SK-N-MC (cell line): ENCODE data around the gene ARFRP1.

Experiments used
- DNase-seq: peaks from one replicate; pipeline ENCODE4 v3.0.0-alpha.2; 2011; ENCODE audit warnings: low read depth, low spot score
- H3K27ac ChIP-seq: fragments of 200-600 bp; sonication (generic); 2 replicates; pipeline ENCODE4 v1.5.1; 2016; ENCODE audit warnings: mixed run types
- H3K36me3 ChIP-seq: fragments of 200-600 bp; sonication (generic); 2 replicates; pipeline ENCODE4 v1.6.1; 2017; ENCODE audit warnings: antibody characterized with exemption, low read length, mixed read lengths; ENCODE audit not compliant: insufficient read depth
- H3K4me3 ChIP-seq: fragments of 200-600 bp; sonication (generic); 2 replicates; pipeline ENCODE4 v1.5.1; 2016
- H3K9ac ChIP-seq: fragments of 200-600 bp; sonication (generic); 2 replicates; pipeline ENCODE4 v1.8.0; 2017; ENCODE audit warnings: mixed run types, mixed read lengths; ENCODE audit not compliant: insufficient read length
- H3K9me3 ChIP-seq: fragments of 200-600 bp; sonication (generic); 2 replicates; pipeline ENCODE4 v1.6.1; 2017; ENCODE audit warnings: low read depth, mild to moderate bottlenecking, antibody characterized with exemption, low read length, moderate library complexity, mixed read lengths
- EZH2 ChIP-seq: fragments of 200-600 bp; sonication (generic); IDR thresholded peaks from one replicate; pipeline ENCODE4 v1.6.1; 2017; ENCODE audit warnings: antibody characterized with exemption
- FOXP2 ChIP-seq: optimal IDR thresholded peaks from 2 replicates; pipeline ENCODE3; 2011; ENCODE audit warnings: mild to moderate bottlenecking, moderate library complexity; ENCODE audit not compliant: insufficient read depth; ENCODE audit errors: extremely low read length, control extremely low read depth
- POLR2AphosphoS5 ChIP-seq: IDR thresholded peaks from 2 replicates; pipeline ENCODE4 v1.6.1; 2012; ENCODE audit warnings: mild to moderate bottlenecking, low read depth, low read length, borderline replicate concordance

ARFRP1 gene

DNA sequence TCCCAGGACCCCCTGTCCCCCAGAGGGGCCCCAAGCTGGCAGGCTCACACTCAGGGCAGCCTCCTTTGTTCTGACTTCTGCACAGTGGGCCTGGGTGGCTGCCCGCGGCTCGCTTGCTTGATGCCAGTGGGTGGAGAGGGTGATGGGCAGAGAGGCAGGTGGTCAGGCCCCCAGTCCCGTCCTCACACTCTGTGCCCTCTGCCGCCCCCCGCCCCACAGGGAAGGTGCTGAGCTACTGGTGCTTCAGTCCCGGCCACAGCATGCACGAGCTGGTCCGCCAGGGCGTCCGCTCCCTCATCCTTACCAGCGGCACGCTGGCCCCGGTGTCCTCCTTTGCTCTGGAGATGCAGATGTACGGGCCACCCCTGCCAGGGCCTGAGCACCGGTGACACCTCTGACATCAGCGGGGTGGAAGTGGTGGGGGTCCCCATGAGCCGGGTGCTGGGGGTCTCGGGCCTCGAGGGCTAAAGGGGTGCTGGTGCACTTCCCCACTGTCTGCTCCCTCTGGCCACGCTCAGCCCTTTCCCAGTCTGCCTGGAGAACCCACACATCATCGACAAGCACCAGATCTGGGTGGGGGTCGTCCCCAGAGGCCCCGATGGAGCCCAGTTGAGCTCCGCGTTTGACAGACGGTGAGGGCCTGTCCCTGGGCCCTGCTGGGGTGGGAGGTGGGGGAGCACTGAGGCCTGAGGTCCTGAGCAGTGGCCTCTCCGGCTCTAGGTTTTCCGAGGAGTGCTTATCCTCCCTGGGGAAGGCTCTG, 20.2 kb downstream of the ARFRP1 start:
- Histone ChIP-seq H3K9ac (no peak overlapping the region), H3K9me3 (no peaks in the 10 kb centered on the region), H3K36me3 (no peaks in the 10 kb centered on the region), H3K27ac (no peak overlapping the region), H3K4me3 (no peak overlapping the region)
- DNase-seq: no peak
- TF ChIP-seq FOXP2: no peak

DNA sequence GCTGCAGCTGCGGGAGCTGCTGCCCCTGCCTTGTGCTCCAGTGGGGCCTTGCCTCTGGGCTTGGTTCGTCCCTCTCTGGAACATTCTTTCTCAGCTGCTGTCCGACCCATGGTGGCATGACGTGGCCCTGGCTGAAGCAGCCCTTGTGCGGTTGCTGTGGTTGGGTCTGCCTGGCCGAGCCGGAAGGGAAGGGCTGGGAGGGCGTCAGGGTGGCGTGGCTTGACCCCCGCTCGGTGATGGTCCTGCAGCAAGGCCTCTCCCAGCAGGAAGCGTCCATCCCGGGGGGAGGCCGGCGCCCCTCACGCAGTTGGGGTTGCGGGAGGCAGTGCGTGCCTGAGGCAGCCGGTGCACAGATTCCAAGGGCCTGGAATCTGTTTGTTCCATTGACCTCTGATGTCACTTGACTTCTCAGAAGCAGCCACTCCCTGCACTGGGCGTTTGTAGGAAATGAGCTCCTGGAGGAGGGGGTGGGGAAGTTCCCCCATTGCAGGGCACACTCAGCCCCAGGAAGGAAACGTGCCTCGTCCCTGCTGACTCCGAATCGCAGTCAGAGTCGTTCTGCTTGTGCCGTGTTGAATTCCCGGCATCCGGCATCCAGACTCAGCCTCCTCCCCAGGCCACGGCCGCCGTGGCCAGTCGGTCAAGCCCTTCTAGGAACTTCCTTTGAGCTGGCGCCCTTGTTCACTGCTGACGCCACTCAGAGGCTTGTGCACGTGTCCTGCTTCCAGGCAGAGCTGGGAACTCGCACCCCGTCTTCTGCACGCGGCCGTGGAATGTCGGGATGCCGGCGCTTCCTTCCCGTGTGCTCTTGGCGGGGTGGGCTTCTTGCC, 21.1 kb downstream of the ARFRP1 start:
- no peaks in the 10 kb centered on the region for H3K36me3 ChIP-seq
- no peaks in the 10 kb centered on the region for H3K9me3 ChIP-seq
- H3K27ac ChIP-seq: no peak overlapping the region
- H3K9ac ChIP-seq: no peak overlapping the region
- no peak overlapping the region for H3K4me3 ChIP-seq
- TF ChIP-seq POLR2AphosphoS5: no peak
- TF ChIP-seq EZH2: no peak
- no peak for TF ChIP-seq FOXP2
- no peak for DNase-seq

DNA sequence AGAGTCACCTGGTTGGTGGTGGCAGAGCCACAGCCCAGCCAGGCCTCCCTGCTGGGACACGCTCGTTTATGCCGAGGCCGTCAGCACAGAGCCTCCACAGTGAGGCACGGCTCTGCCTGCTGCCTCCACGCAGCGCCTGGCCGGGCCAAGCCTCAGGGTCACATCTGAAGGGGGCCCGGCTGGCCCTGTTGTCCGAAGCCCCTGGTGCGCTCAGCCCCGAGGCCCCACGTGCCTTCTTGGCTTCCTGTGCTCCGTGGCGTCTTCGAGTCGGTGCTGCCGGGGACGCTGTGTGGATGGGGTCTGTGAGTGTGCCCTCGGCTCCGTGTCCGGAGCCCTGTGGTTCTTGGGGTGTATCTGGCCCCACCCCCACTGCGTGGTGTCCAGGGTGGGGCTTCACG, 21.7 kb downstream of the ARFRP1 start:
- DNase-seq: no peak
- Histone ChIP-seq H3K4me3 (no peak overlapping the region), H3K9me3 (no peaks in the 10 kb centered on the region), H3K9ac (no peak overlapping the region), H3K36me3 (no peaks in the 10 kb centered on the region), H3K27ac (no peak overlapping the region)
- TF ChIP-seq POLR2AphosphoS5: no peak; the same call in 1 of the 2 replicates
- TF ChIP-seq EZH2: no peak
- no peak for TF ChIP-seq FOXP2

DNA sequence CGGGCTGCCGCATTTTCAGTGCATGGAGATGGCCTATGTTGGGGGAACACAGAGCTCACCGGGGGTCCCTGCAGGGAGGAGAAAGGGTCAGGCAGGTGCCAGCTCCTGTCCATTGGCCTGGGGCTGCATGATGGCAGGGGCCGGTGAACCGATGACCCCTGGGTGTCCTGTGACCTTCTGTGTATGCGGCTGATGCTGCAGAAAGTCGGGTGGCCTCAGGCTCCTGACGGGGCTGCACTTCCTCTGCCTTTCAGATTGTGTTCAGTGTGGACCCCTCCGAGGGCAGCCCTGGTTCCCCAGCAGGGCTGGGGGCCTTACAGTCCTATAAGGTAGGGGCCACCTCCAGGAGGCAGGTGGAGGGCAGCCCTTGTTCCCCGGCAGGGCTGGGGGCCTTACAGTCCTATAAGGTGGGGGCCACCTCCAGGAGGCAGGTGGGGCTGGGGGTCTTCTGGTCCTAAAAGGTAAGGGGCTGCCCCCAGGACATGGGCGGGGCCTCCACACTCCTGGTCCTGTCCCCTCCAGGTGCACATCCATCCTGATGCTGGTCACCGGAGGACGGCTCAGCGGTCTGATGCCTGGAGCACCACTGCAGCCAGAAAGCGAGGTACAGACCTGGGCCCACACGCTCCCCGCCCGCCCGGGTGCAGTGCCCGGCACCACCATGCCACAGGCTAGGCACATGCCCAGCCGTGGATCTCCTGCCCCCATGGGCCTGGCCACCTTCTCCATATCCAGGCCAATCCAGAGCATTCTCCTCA, 22.3 kb downstream of the ARFRP1 start:
- TF ChIP-seq EZH2: no peak
- no peak for TF ChIP-seq FOXP2
- TF ChIP-seq POLR2AphosphoS5: no peak
- no peak overlapping the region for H3K9ac ChIP-seq
- DNase-seq: no peak
- no peak overlapping the region for H3K4me3 ChIP-seq
- no peak overlapping the region for H3K27ac ChIP-seq
- H3K36me3 ChIP-seq: no peaks in the 10 kb centered on the region
- H3K9me3 ChIP-seq: no peaks in the 10 kb centered on the region

DNA sequence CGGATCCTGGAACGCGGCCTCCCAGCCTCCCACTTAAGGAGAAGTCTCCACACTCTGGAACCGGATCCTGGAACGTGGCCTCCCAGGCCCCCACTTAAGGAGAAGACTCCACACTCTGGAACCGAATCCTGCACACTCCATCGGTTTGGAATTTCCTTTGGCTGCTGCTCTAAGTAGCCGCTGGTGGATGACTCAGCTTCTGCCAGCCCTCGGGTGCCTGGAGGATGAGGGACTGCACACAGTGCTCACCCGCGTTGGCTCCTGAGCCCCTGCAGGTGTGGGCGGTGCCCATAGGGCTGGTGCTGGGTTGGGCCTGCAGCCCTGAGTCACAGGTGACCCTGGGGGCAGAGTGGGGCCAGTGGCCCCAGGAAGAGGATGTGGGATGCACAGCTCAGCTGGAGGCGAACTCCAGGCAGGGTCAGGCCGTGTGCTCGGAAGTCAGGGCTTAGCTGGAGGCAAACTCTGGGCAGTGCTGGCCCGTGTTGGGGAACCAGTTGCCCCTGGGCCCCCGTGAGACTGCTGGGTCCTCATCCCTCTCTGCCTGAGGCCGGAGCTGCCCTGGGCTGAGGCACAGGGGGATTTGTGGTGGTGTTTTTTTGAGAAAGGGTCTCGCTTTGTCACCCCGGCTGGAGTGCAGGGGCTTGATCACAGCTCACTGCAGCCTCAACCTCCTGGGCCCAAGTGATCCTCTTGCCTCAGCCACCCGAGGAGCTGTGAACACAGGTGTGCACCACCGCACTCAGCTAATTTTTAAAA, 25.2 kb downstream of the ARFRP1 start:
- Histone ChIP-seq H3K4me3 (no peak overlapping the region), H3K27ac (peak overlapping the region; percentile 59), H3K9me3 (no peaks in the 10 kb centered on the region), H3K9ac (no peak overlapping the region), H3K36me3 (no peaks in the 10 kb centered on the region; the same call in 1 of the 2 replicates)
- DNase-seq: no peak
- TF ChIP-seq FOXP2: no peak

DNA sequence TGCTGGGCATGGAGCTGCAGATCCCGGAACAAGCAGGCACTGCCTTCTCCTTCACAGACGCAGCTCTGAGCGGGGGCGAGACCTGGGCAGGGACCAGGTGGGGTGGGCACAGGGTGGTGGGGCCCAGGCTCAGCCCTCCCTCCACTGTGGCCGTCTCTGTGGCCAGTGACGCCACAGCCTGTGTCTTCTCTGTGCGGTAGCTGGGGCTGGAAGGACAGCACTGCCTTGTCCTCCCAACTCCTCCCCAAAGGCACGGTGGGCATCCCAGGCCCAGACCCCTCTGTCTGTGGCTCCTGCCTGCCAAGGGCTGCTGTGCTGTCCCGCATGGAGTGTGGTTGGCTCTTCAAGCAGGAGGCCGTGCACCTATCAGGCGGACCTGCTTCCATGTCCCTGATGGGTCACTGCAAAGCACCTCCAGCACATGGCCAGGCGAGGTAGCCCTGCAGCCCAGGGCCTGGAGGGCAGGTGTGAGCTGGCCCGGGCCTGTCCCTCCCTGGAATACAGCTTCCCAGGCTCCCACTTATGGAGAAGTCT, 26.1 kb downstream of the ARFRP1 start:
- Histone ChIP-seq H3K9me3 (no peaks in the 10 kb centered on the region), H3K36me3 (no peaks in the 10 kb centered on the region; the same call in 1 of the 2 replicates), H3K4me3 (no peak overlapping the region), H3K9ac (no peak overlapping the region), H3K27ac (peak overlapping the region; percentile 59)
- no peak for DNase-seq
- TF ChIP-seq EZH2: no peak
- TF ChIP-seq FOXP2: no peak

DNA sequence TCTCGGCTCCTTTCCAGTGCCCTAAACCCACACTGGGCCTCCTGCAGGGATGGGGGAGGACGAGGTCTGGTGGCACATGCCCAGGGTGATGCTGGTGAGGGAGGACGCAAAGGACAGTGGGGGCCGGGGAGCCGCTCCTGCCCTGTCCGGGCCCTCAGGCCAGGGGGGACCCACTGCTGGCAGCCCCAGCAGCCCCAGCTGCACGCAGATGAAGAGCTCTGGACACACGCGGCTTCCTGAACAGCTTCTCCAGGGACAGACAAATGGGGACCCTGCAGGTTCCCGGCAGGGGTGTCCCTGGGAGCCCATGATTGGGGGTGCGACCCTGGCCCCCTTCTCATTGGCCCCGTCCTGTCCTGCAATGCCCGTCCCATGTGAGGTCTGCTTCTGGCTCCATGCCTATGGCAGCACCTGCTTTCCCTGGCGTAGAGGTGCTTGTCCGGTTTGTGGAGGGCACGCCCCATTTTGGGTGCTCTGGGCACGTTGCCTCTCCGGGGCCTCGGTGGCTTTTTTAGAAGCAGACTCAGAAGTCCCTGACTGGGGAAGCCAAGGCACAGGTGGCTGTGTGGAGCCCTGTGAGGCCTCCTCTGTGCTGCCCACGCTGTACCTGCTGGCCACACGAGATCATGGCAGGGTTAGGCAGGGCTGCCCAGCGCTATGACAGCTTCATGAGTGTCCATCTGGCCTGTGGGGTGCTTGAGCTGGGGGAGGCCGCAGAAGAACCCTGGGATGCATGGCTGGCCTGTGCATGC, 26.7 kb downstream of the ARFRP1 start:
- no peak overlapping the region for H3K9ac ChIP-seq
- H3K4me3 ChIP-seq: no peak overlapping the region
- no peak overlapping the region for H3K27ac ChIP-seq
- no peaks in the 10 kb centered on the region for H3K9me3 ChIP-seq
- H3K36me3 ChIP-seq: no peaks in the 10 kb centered on the region; the same call in 1 of the 2 replicates
- TF ChIP-seq POLR2AphosphoS5 (no peak), FOXP2 (no peak)
- no peak for DNase-seq

DNA sequence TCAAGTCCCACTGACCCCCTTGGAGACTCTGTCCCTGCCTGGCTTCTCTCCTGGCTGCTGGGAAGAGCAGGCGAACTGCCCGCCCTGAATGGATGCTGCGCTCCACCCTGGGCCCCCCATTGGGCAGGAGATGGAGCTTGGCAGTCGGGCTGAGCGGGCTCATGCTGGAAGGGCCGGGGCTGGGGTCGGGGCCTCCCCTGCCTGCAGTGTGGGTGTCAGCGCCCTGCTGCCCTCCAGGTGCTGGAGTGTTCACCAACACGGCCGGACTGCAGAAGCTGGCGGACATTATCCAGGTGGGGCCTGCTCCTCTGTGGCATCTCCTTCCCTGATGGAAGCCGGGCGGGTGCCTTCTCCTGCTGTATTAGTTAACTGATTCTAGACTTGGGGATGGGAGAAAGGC, 27.3 kb downstream of the ARFRP1 start:
- Histone ChIP-seq H3K36me3 (no peaks in the 10 kb centered on the region; the same call in 1 of the 2 replicates), H3K4me3 (no peak overlapping the region), H3K9me3 (no peaks in the 10 kb centered on the region), H3K9ac (no peak overlapping the region), H3K27ac (no peak overlapping the region)
- TF ChIP-seq POLR2AphosphoS5: no peak
- no peak for DNase-seq
